Retinal pigment epithelial cell (primary cell): ENCODE measurements around the gene MYPN.

Experiments used
- DNase-seq: peaks from one replicate; pipeline ENCODE4 v3.0.0-alpha.2; 2010; ENCODE audit warnings: low read depth
- H3K4me3 ChIP-seq: 2 replicates; pipeline ENCODE4 v1.5.1; 2011; ENCODE audit warnings: mild to moderate bottlenecking, low read length, control low read depth, moderate library complexity
- CTCF ChIP-seq: conservative IDR thresholded peaks from 2 replicates; pipeline ENCODE4 v1.5.1; 2011; ENCODE audit warnings: low read depth, low read length, control low read depth, inconsistent platforms

Gene MYPN

GRCh38 chr10:68111584-68111983 lies 2.3 kb downstream of the MYPN start:
- no peak for DNase-seq
- H3K4me3 ChIP-seq, result no peak overlapping the region
- no peak for TF ChIP-seq CTCF

GRCh38 chr10:68112837-68113236 lies 3.5 kb downstream of the MYPN start:
- no peak overlapping the region for H3K4me3 ChIP-seq
- no peak for DNase-seq
- TF ChIP-seq CTCF, result no peak

- no peak overlapping the region for H3K4me3 ChIP-seq
- TF ChIP-seq CTCF, result no peak
Measured at GRCh38 chr10:68118657-68119056, 9.4 kb downstream of the MYPN start.

GRCh38 chr10:68121020-68121743 lies 11.9 kb downstream of the MYPN start:
- TF ChIP-seq CTCF, result no peak
- H3K4me3 ChIP-seq, result no peak overlapping the region
- DNase-seq, result no peak

More at GRCh38 chr10:68118657-68119056, 9.4 kb downstream of the MYPN start:
- no peak for DNase-seq

GRCh38 chr10:68121852-68122251 lies 12.6 kb downstream of the MYPN start:
- DNase-seq, result no peak
- TF ChIP-seq CTCF, result no peak
- H3K4me3 ChIP-seq, result no peak overlapping the region

- no peak for DNase-seq
- no peak for TF ChIP-seq CTCF
- no peak overlapping the region for H3K4me3 ChIP-seq
Measured at GRCh38 chr10:68124718-68125117, 15.4 kb downstream of the MYPN start.

- DNase-seq, result no peak
- no peak overlapping the region for H3K4me3 ChIP-seq
- TF ChIP-seq CTCF, result no peak
Measured at GRCh38 chr10:68125772-68126171, 16.5 kb downstream of the MYPN start.
